Middle frontal gyrus (tissue), 1 donor: ENCODE measurements around the gene CAPG.
"Not testable (repeated sequence)": the region's sequence is repeated elsewhere in the genome, so short reads cannot be mapped to it uniquely, and the experiment has no call there.

ENCODE experiments used
- DNase-seq: peaks from one replicate; pipeline ENCODE4 v3.0.0-alpha.2; 2015; ENCODE audit warnings: low spot score; ENCODE audit errors: extremely low spot score

Gene CAPG

GRCh38 chr2:85398426-85399182 lies 11.6 kb downstream of the CAPG start:
- DNase-seq, result no peak

GRCh38 chr2:85397925-85398331 lies 12.2 kb downstream of the CAPG start:
- no peak for DNase-seq

GRCh38 chr2:85396531-85397470 lies 13.4 kb downstream of the CAPG start:
- no peak for DNase-seq

GRCh38 chr2:85395912-85396475 lies 14.2 kb downstream of the CAPG start:
- DNase-seq, result no peak

GRCh38 chr2:85394976-85395375 lies 15.2 kb downstream of the CAPG start:
- DNase-seq, result no peak

GRCh38 chr2:85394261-85394681 lies 15.9 kb downstream of the CAPG start:
- DNase-seq, result peak; percentile 33

GRCh38 chr2:85393836-85394235 lies 16.3 kb downstream of the CAPG start:
- DNase-seq, result no peak

- DNase-seq, result no peak
Observed at GRCh38 chr2:85390941-85391669, 19.1 kb downstream of the CAPG start.

- no peak for DNase-seq
Observed at GRCh38 chr2:85388878-85389538, 21.2 kb downstream of the CAPG start.

- no peak for DNase-seq
Observed at GRCh38 chr2:85387754-85388153, 22.4 kb downstream of the CAPG start.

- DNase-seq, result no peak
Observed at GRCh38 chr2:85385746-85386145, 24.4 kb downstream of the CAPG start.

- no peak for DNase-seq
Observed at GRCh38 chr2:85383850-85384249, 26.3 kb downstream of the CAPG start.

GRCh38 chr2:85383151-85383550 lies 27.0 kb downstream of the CAPG start:
- DNase-seq, result not testable (repeated sequence)

GRCh38 chr2:85380048-85380447 lies 30.1 kb downstream of the CAPG start:
- DNase-seq, result no peak

- no peak for DNase-seq
Observed at GRCh38 chr2:85378257-85378656, 31.9 kb downstream of the CAPG start.

- no peak for DNase-seq
Observed at GRCh38 chr2:85377083-85377482, 33.1 kb downstream of the CAPG start.

GRCh38 chr2:85376291-85377065 lies 33.7 kb downstream of the CAPG start:
- no peak for DNase-seq

GRCh38 chr2:85371045-85371444 lies 39.1 kb downstream of the CAPG start:
- no peak for DNase-seq

GRCh38 chr2:85369500-85369899 lies 40.7 kb downstream of the CAPG start:
- DNase-seq, result no peak

- DNase-seq, result no peak
Observed at GRCh38 chr2:85368921-85369320, 41.2 kb downstream of the CAPG start.
